AG04450 (cell line): ENCODE data around the gene NKIRAS1. TPM values are rescaled to one million over a fixed set of nuclear protein-coding genes. Genes with fewer than 3 reads are reported as not detected.

Source experiments
- CTCF ChIA-PET: fragments of 300-600, 350-600 bp; formaldehyde crosslinking; extraction: SDS; loops from one replicate; lab custom pipeline; 2022; ENCODE audit warnings: antibody characterized with exemption, inconsistent platforms; lab: Charles Lee
- POLR2A ChIA-PET: fragments of 350-600 bp; formaldehyde crosslinking; extraction: SDS; loops from one replicate; lab custom pipeline; 2021; ENCODE audit warnings: antibody characterized with exemption, inconsistent platforms; lab: Yijun Ruan, JAX
- DNase-seq: peaks from one replicate; pipeline ENCODE4 v3.0.0-alpha.2; 2011; ENCODE audit warnings: low read depth, low spot score
- H3K27ac ChIP-seq: one replicate; pipeline ENCODE4 v1.5.1; 2012; ENCODE audit warnings: low read depth, low read length, control low read depth
- H3K27me3 ChIP-seq: one replicate; pipeline ENCODE4 v1.6.0; 2012; ENCODE audit warnings: low read length; ENCODE audit not compliant: control insufficient read depth, insufficient read depth
- H3K4me3 ChIP-seq: 2 replicates; pipeline ENCODE4 v1.5.1; 2011; ENCODE audit warnings: mild to moderate bottlenecking, low read depth, low read length, control low read depth
- H3K9me3 ChIP-seq: 2 replicates; pipeline ENCODE4 v1.5.1; 2012; ENCODE audit warnings: low read length; ENCODE audit not compliant: control insufficient read depth, insufficient read depth
- CTCF ChIP-seq: IDR thresholded peaks from 2 replicates; pipeline ENCODE4 v1.5.1; 2011; ENCODE audit warnings: low read depth, low read length, control low read depth, inconsistent platforms
- polyA minus RNA-seq: library from RNA; depleted of rRNA, polyadenylated mRNA; stranded (reverse); fragments of >200 nt; gene quantifications from 2 replicates; pipeline ENCODE4 v1.2.3, GENCODE V29; 2011; rRNA and poly(A)+ RNA removed
- polyA plus RNA-seq: library from polyadenylated mRNA; depleted of rRNA; stranded (reverse); fragments of >200 nt; gene quantifications from 2 replicates; pipeline ENCODE4 v1.2.3, GENCODE V29; 2011; rRNA removed

Gene NKIRAS1
- polyA plus RNA-seq (6.5 and 10.4 TPM in 2 replicates), polyA minus RNA-seq (4.6 and 4.7 TPM in 2 replicates)

GRCh38 chr3:23916886-23917678 is at the start of gene NKIRAS1, which contains the start of gene RPL15:
Gene NKIRAS1 (minus strand): TSS chr3:23916990. CDS start chr3:23910904, 6,086 bp downstream.
Gene RPL15 (plus strand): TSS chr3:23917132. CDS start chr3:23917860, 728 bp downstream.
- Histone ChIP-seq H3K27me3 (no peaks in the 10 kb centered on the region), H3K27ac (peak within 1 kb of the TSS; percentile 75), H3K9me3 (peaks cover 5% of the 10 kb centered on the region; the same call in 1 of the 2 replicates), H3K4me3 (peak within 1 kb of the TSS; percentile 98)
- POLR2A ChIA-PET: interaction anchor here (0.6 to 2.7 kb wide), 49 partner anchors 8 to 572 kb away, joined by 3 to 33 read pairs (median 5); no protein-coding TSS in a partner anchor
- CTCF ChIA-PET: interaction anchor here (2.0 kb wide), 1 partner anchor 28 kb away, joined by 9 read pairs; no protein-coding TSS in a partner anchor
- peak; percentile 60 for TF ChIP-seq CTCF
- DNase-seq: peak; percentile 91

GRCh38 chr3:23966328-23966727 is 49.5 kb upstream of the NKIRAS1 start:
- no peak overlapping the region for H3K27ac ChIP-seq

GRCh38 chr3:23964537-23965235 is 47.9 kb upstream of the NKIRAS1 start:
- H3K27me3 ChIP-seq: no peaks in the 10 kb centered on the region
- TF ChIP-seq CTCF: no peak
- CTCF ChIA-PET: interaction anchor here (0.6 to 0.9 kb wide), 2 partner anchors 9 to 716 kb away, joined by 3 read pairs; no protein-coding TSS in a partner anchor
- no peak overlapping the region for H3K27ac ChIP-seq
- H3K4me3 ChIP-seq: no peak overlapping the region
- H3K9me3 ChIP-seq: no peaks in the 10 kb centered on the region
- POLR2A ChIA-PET: no interaction called here
- no peak for DNase-seq

More at GRCh38 chr3:23966328-23966727, 49.5 kb upstream of the NKIRAS1 start:
- TF ChIP-seq CTCF: no peak
- no peaks in the 10 kb centered on the region for H3K27me3 ChIP-seq
- DNase-seq: no peak
- POLR2A ChIA-PET: interaction anchor here (0.6 kb wide), 1 partner anchor 17 kb away, joined by 13 read pairs; no protein-coding TSS in a partner anchor
- no peaks in the 10 kb centered on the region for H3K9me3 ChIP-seq
- CTCF ChIA-PET: no interaction called here
- no peak overlapping the region for H3K4me3 ChIP-seq

- ChIA-PET CTCF (interaction anchor here (0.9 kb wide), 1 partner anchor 721 kb away, joined by 7 read pairs; no protein-coding TSS in a partner anchor), POLR2A (interaction anchor here (1.0 kb wide), 1 partner anchor 45 kb away, joined by 3 read pairs; the partner anchor contains the start of genes NKIRAS1 and RPL15)
- H3K27me3 ChIP-seq: no peaks in the 10 kb centered on the region
- no peak for TF ChIP-seq CTCF
- no peak overlapping the region for H3K4me3 ChIP-seq
- DNase-seq: no peak
- no peak overlapping the region for H3K27ac ChIP-seq
- no peaks in the 10 kb centered on the region for H3K9me3 ChIP-seq
Observed at GRCh38 chr3:23961913-23962312, 45.1 kb upstream of the NKIRAS1 start.
